ENCODE results near the gene UBE2J1.

Gene UBE2J1

DNA sequence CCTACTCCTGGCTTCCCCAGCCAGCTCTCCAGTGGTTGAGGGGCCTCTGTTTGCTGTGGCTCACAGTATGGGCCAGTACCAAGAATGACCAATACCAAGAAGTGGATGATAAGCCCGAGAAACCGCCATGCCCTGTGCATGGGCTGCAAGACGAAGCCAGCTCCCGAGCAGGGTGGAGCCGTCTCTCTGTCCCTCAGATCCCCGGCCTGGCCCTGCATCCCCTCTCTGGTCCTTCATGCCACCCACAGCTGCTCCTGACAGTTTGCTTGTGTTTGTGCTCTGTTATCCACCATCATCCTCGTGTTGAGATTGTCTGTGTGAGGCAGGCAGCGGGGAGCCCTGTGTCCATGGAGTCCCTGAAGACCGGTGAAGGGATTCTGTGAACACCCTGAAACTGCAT is 73.6 kb downstream of the UBE2J1 start:
- no peak for DNase-seq (ENCODE audit: low read depth)
- TF ChIP-seq, protein P1, sequence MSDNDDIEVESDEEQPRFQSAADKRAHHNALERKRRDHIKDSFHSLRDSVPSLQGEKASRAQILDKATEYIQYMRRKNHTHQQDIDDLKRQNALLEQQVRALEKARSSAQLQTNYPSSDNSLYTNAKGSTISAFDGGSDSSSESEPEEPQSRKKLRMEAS (IDR thresholded peaks at IDR 0.05; ENCODE audit: low read depth, low read length) = no peak
- TF ChIP-seq CTCF (IDR thresholded peaks at IDR 0.05; ENCODE audit: low read depth, low read length) = no peak
- no peak for TF ChIP-seq POLR2A (IDR thresholded peaks at IDR 0.05; ENCODE audit: extremely low read depth, insufficient read length)
- TF ChIP-seq MYC (IDR thresholded peaks at IDR 0.05; ENCODE audit: low read depth, low read length) = no peak

More for the DNA sequence above, 73.6 kb downstream of the UBE2J1 start:
- H3K4me3 ChIP-seq (ENCODE audit: low read depth, low read length) = no peak overlapping the region
